Measurements from ENCODE around the gene DLG2.
"Not testable (repeated sequence)": the region's sequence is repeated elsewhere in the genome, so short reads cannot be mapped to it uniquely, and the experiment has no call there.

The DLG2 gene

GRCh38 chr11:83422641-83423040, 2204.5 kb downstream of the DLG2 start:
- DNase-seq (ENCODE audit: low spot score): not testable (repeated sequence)

GRCh38 chr11:83410605-83411565, 2216.3 kb downstream of the DLG2 start:
- DNase-seq (ENCODE audit: low spot score): no peak

GRCh38 chr11:83409891-83410290, 2217.3 kb downstream of the DLG2 start:
- DNase-seq (ENCODE audit: low spot score): no peak

- no peak for DNase-seq (ENCODE audit: low spot score)
Observed at GRCh38 chr11:83409476-83409875, 2217.7 kb downstream of the DLG2 start.

GRCh38 chr11:83408946-83409345, 2218.2 kb downstream of the DLG2 start:
- DNase-seq (ENCODE audit: low spot score): no peak

Small RNA genes within 50 kb of the gene (small RNA-seq; reads per million reads assigned to genes)
- 0 reads per million in 2 experiments for gene RF02112
- 0 reads per million in 2 experiments for gene RF02113
- 0 reads per million in 2 experiments for gene RNU6-1292P

All from SK-N-DZ (cell line).